ENCODE data around the gene LEF1. TPM values are rescaled to one million over a fixed set of nuclear protein-coding genes. Genes with fewer than 3 reads are reported as not detected.

Gene LEF1
- total RNA-seq, result 2.8 to 4.6 TPM (median 3.1 TPM) in 3 replicates
- long read RNA-seq, partial matches to known transcripts, result 0 of 5 reads
- long read RNA-seq, other reads (novel, unspliced or antisense), result 1 of 5 reads

DNA sequence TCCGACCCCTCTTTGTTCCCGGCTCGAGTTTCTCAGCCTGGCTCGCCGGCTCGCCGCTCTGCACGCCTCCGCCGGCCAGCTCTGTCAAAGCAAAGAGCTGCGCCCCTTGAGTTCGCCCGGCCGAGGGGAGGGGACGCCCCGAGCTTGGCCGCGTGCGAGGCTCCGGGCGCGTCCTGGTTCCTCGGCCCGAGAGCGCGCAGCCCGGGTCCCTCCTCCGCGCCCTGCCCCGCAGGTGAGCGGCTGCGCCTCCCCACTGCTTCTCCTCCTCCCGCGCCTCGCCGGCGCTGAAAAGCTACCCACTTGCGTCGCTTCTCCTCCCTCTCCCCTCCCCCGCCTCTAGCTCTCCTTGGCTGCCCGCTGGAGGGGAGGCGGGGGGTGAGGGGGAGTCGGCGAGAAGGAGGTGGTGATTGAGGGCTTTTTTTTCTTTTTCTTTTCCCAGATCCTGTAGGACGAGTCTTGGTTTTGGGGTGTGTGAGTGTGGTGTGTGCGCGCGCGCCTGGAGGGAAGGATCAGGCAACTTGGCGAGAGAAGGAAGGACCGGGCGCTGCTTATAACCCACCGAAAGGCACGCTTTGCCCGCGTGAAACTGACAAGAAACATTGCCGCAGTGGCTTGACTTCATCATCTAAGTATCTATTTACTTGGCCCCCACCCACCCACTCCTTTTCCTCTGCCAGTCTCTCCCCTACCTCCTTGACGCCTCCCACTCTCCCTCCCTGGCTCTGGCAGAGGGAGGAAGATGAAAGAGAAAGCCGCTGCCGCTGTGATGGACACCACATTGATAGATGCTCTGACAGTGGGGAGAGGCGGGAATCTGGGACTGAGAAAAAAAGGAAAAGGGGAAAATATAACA is at the start of gene LEF1:
Gene LEF1 (minus strand): TSS at position 262 of the 853 bp plus-strand sequence. CDS start 1,165 bp downstream, outside the sequence.
- H3K4me3 Mint-ChIP-seq (ENCODE audit: unreplicated experiment), result peak within 1 kb of the TSS; percentile 94
- H3K27ac Mint-ChIP-seq (ENCODE audit: unreplicated experiment), result no peak within 1 kb of the TSS
- TF ChIP-seq, protein P1, sequence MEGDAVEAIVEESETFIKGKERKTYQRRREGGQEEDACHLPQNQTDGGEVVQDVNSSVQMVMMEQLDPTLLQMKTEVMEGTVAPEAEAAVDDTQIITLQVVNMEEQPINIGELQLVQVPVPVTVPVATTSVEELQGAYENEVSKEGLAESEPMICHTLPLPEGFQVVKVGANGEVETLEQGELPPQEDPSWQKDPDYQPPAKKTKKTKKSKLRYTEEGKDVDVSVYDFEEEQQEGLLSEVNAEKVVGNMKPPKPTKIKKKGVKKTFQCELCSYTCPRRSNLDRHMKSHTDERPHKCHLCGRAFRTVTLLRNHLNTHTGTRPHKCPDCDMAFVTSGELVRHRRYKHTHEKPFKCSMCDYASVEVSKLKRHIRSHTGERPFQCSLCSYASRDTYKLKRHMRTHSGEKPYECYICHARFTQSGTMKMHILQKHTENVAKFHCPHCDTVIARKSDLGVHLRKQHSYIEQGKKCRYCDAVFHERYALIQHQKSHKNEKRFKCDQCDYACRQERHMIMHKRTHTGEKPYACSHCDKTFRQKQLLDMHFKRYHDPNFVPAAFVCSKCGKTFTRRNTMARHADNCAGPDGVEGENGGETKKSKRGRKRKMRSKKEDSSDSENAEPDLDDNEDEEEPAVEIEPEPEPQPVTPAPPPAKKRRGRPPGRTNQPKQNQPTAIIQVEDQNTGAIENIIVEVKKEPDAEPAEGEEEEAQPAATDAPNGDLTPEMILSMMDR (IDR thresholded peaks at IDR 0.05), result peak; percentile 21
- H3K27me3 Mint-ChIP-seq (ENCODE audit: low read depth), result peaks cover 52% of the 10 kb centered on the region
- H3K4me1 Mint-ChIP-seq (ENCODE audit: low read depth), result peaks cover 41% of the 10 kb centered on the region
- no peaks in the 10 kb centered on the region for H3K36me3 Mint-ChIP-seq (ENCODE audit: low read depth)
- no peak for DNase-seq (ENCODE audit: low spot score)
- H3K9me3 Mint-ChIP-seq (ENCODE audit: low read depth), result no peaks in the 10 kb centered on the region

DNA sequence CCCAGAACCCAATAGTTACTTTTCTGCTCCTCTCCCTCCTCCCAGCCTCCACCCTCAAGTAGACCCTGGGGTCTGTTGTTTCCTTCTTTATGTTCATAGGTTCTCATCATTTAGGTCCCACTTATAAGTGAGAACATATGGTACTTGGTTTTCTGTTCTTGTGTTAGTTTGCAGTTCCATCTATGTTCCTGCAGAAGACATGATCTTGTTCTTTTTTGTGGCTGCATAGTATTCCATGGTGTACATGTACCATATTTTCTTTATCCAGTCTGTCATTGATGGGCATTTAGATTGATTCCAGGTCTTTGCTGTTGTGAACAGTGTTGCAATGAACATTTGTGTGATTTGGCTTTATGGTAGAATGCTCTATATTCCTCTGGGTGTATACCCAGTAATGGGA is 47.8 kb upstream of the LEF1 start:
- Mint-ChIP-seq H3K27ac (ENCODE audit: unreplicated experiment) (no peak overlapping the region), H3K4me3 (ENCODE audit: unreplicated experiment) (no peak overlapping the region), H3K9me3 (ENCODE audit: low read depth) (no peaks in the 10 kb centered on the region), H3K36me3 (ENCODE audit: low read depth) (no peaks in the 10 kb centered on the region), H3K27me3 (ENCODE audit: low read depth) (no peaks in the 10 kb centered on the region), H3K4me1 (ENCODE audit: low read depth) (no peaks in the 10 kb centered on the region)
- no peak for DNase-seq (ENCODE audit: low spot score)
- TF ChIP-seq, protein P1 (IDR thresholded peaks at IDR 0.05), result no peak

DNA sequence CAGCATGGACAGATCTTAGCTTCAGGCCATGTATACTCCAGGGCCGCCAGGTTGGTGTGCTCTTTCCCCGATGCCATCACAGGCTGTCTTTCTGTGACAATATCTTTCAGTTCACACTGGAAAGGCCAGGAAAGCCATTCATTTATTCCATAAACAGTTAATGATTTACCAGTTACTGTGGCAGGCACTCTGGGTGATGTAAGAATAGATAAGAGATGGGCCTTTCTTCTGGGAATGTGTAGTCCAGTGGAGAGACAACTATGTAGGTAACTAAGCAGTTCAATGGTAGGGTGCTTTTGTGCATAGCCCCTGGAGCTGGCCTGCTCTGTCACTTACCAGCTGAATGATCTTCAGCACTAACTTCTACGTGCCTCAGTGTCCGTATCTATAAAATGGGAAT is 46.3 kb upstream of the LEF1 start:
- Mint-ChIP-seq H3K9me3 (ENCODE audit: low read depth) (no peaks in the 10 kb centered on the region), H3K4me3 (ENCODE audit: unreplicated experiment) (no peak overlapping the region), H3K27ac (ENCODE audit: unreplicated experiment) (no peak overlapping the region), H3K4me1 (ENCODE audit: low read depth) (no peaks in the 10 kb centered on the region), H3K27me3 (ENCODE audit: low read depth) (no peaks in the 10 kb centered on the region), H3K36me3 (ENCODE audit: low read depth) (no peaks in the 10 kb centered on the region)
- DNase-seq (ENCODE audit: low spot score), result no peak
- TF ChIP-seq, protein P1 (IDR thresholded peaks at IDR 0.05), result no peak

DNA sequence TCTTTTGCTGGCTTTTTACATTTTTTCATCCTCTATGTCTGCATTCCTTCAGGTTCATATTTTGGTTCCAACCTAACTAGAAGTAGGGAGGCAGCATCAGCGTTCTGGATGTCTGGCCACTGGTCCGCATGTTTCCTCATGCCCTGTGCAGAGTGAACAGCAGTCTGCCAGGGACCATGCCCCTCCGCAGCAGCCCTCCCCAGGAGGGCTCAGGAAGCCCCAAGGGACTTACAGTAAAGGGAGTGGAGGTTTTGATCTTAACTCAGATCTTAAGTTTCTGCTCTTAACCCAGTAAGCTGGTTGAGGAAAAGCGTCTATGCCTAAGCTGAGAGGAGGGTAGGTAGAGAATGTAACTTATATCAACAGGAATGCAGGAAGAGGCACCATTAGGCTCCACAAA is 45.0 kb upstream of the LEF1 start:
- H3K27ac Mint-ChIP-seq (ENCODE audit: unreplicated experiment), result no peak overlapping the region
- TF ChIP-seq, protein P1 (IDR thresholded peaks at IDR 0.05), result no peak
- no peaks in the 10 kb centered on the region for H3K4me1 Mint-ChIP-seq (ENCODE audit: low read depth)
- H3K36me3 Mint-ChIP-seq (ENCODE audit: low read depth), result no peaks in the 10 kb centered on the region
- no peaks in the 10 kb centered on the region for H3K27me3 Mint-ChIP-seq (ENCODE audit: low read depth)
- DNase-seq (ENCODE audit: low spot score), result no peak
- no peak overlapping the region for H3K4me3 Mint-ChIP-seq (ENCODE audit: unreplicated experiment)
- H3K9me3 Mint-ChIP-seq (ENCODE audit: low read depth), result no peaks in the 10 kb centered on the region

DNA sequence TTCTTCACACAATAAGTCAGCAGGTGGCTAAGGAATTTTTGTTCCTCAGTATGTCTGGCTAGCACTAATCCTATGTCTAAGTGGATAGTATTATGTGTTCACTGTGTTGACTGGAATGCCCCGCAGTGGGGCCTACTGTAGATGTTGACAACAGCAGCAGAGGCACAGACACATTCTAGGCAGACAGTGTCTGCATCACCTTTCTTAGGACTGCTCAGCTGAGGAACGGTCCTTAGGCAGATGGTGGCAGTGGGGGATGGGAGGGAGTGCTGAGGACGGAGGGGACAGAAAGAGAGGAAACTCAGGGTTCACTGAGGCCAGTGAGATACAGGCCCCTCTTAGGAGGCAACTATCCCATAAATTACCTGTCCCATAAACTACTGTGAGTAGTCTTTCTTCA is 44.6 kb upstream of the LEF1 start:
- Mint-ChIP-seq H3K27me3 (ENCODE audit: low read depth) (no peaks in the 10 kb centered on the region), H3K36me3 (ENCODE audit: low read depth) (no peaks in the 10 kb centered on the region), H3K4me1 (ENCODE audit: low read depth) (no peaks in the 10 kb centered on the region), H3K4me3 (ENCODE audit: unreplicated experiment) (no peak overlapping the region), H3K27ac (ENCODE audit: unreplicated experiment) (no peak overlapping the region), H3K9me3 (ENCODE audit: low read depth) (no peaks in the 10 kb centered on the region)
- DNase-seq (ENCODE audit: low spot score), result no peak
- TF ChIP-seq, protein P1 (IDR thresholded peaks at IDR 0.05), result no peak

All from chondrocyte (in vitro differentiated cells).